ENCODE data around the gene ZDHHC1. TPM values are rescaled to one million over a fixed set of nuclear protein-coding genes. Genes with fewer than 3 reads are reported as not detected.

The ZDHHC1 gene
- total RNA-seq, 4 donors from 2014 or later = 8.0 to 14.2 (median 11.4) TPM

DNA sequence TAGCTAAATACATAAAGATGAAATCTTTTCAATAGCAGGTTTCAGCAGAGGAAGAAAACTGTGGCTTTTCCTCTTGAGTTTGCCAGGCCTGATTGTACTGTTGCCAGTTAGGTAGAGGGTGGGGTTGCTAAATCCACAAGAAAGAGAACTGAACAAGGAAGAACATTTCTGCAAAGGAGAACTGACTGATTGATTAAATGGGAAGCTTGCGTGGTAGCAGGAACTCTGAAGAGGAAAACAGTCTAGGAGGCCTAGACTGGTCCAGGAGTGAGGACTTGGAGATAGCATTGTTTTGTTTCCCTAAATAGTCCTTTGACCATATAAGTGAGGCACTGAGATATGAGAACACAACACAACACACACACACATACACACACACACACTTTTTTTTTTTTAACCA, 70.9 kb downstream of the ZDHHC1 start:
- DNase-seq (ENCODE audit: low spot score) (no peak), ATAC-seq (ENCODE audit: low FRiP score) (no peak)
- no peak for TF ChIP-seq CTCF (IDR thresholded peaks at IDR 0.05)

Small RNAs within 50 kb of the gene (small RNA-seq; reads per million reads assigned to genes)
- gene RNU1-123P = not detected

Other genes starting within 250 kb of the ZDHHC1 start
- 10 to 100 TPM; 17.1 to 60.4 (median 41.3) TPM for gene NOL3, start 245.9 kb downstream of the ZDHHC1 start, total RNA-seq
- gene MATCAP1, start 232.5 kb downstream of the ZDHHC1 start, total RNA-seq = 10 to 100 TPM; 12.6 to 53.4 (median 17.2) TPM
- 10 to 100 TPM in 1 of 4 donors, 1 to 10 TPM in 3; 2.3 to 28.8 (median 3.4) TPM for gene EXOC3L1, start 226.3 kb downstream of the ZDHHC1 start, total RNA-seq
- gene E2F4, start 224.3 kb downstream of the ZDHHC1 start, total RNA-seq = 100 to 1,000 TPM in 2 of 4 donors, 10 to 100 TPM in 2; 84.9 to 156 (median 107) TPM
- 1 to 10 TPM; 1.9 to 4.2 (median 3.1) TPM for gene ELMO3, start 217.3 kb downstream of the ZDHHC1 start, total RNA-seq
- 10 to 100 TPM; 33.0 to 45.4 (median 40.8) TPM for gene TMEM208, start 189.3 kb downstream of the ZDHHC1 start, total RNA-seq
- gene FHOD1, start 169.0 kb downstream of the ZDHHC1 start, total RNA-seq = 10 to 100 TPM; 15.1 to 53.3 (median 32.5) TPM
- 1 to 10 TPM in 1 of 4 donors, under 1 TPM in 3; 0.37 to 1.2 (median 0.72) TPM for gene SLC9A5, start 167.5 kb downstream of the ZDHHC1 start, total RNA-seq
- 10 to 100 TPM in 3 of 4 donors, 1 to 10 TPM in 1; 5.8 to 19.9 (median 12.4) TPM for gene PLEKHG4, start 136.9 kb downstream of the ZDHHC1 start, total RNA-seq
- under 1 TPM in 2 of 4 donors, not detected in 2; 0.24 to 0.93 TPM for gene KCTD19, start 89.7 kb downstream of the ZDHHC1 start, total RNA-seq
- gene LRRC36, start 89.7 kb downstream of the ZDHHC1 start, total RNA-seq = 1 to 10 TPM in 2 of 4 donors, under 1 TPM in 1, not detected in 1; 0.84 to 2.8 (median 1.0) TPM
- gene TPPP3, start 23.0 kb downstream of the ZDHHC1 start, total RNA-seq = 10 to 100 TPM in 2 of 4 donors, 1 to 10 TPM in 2; 1.0 to 24.9 (median 8.9) TPM
- gene HSD11B2, start 14.6 kb upstream of the ZDHHC1 start, total RNA-seq = 1 to 10 TPM in 3 of 4 donors, not detected in 1; 1.7 to 2.7 (median 2.0) TPM
- gene ATP6V0D1, start 64.7 kb upstream of the ZDHHC1 start, total RNA-seq = 100 to 1,000 TPM in 3 of 4 donors, 10 to 100 TPM in 1; 67.8 to 154 (median 124) TPM
- not detected for gene AGRP, start 67.1 kb upstream of the ZDHHC1 start, total RNA-seq
- gene RIPOR1, start 112.4 kb upstream of the ZDHHC1 start, total RNA-seq = 10 to 100 TPM; 27.4 to 91.1 (median 64.8) TPM
- gene CTCF, start 146.0 kb upstream of the ZDHHC1 start, total RNA-seq = 10 to 100 TPM; 24.2 to 42.9 (median 28.2) TPM
- 1 to 10 TPM in 3 of 4 donors, under 1 TPM in 1; 0.93 to 7.6 (median 2.4) TPM for gene CARMIL2, start 228.7 kb upstream of the ZDHHC1 start, total RNA-seq
- gene ACD, start 243.8 kb upstream of the ZDHHC1 start, total RNA-seq = 10 to 100 TPM in 3 of 4 donors, 1 to 10 TPM in 1; 9.5 to 21.3 (median 18.4) TPM
- 10 to 100 TPM in 1 of 4 donors, 1 to 10 TPM in 3; 3.2 to 12.5 (median 4.6) TPM for gene PARD6A, start 244.5 kb upstream of the ZDHHC1 start, total RNA-seq

Measured in omental fat pad (tissue), 4 donors.